ENCODE measurements around the gene DCDC1. TPM values are rescaled to one million over a fixed set of nuclear protein-coding genes. Genes with fewer than 3 reads are reported as not detected.

Gene DCDC1
- total and polyA plus RNA-seq, 9 of the 15 experiments (the other 6 are each of a cell fraction or from before 2014, with no cell fraction given), result 0.05 to 0.18 (median 0.08) TPM; not detected in 3

DNA sequence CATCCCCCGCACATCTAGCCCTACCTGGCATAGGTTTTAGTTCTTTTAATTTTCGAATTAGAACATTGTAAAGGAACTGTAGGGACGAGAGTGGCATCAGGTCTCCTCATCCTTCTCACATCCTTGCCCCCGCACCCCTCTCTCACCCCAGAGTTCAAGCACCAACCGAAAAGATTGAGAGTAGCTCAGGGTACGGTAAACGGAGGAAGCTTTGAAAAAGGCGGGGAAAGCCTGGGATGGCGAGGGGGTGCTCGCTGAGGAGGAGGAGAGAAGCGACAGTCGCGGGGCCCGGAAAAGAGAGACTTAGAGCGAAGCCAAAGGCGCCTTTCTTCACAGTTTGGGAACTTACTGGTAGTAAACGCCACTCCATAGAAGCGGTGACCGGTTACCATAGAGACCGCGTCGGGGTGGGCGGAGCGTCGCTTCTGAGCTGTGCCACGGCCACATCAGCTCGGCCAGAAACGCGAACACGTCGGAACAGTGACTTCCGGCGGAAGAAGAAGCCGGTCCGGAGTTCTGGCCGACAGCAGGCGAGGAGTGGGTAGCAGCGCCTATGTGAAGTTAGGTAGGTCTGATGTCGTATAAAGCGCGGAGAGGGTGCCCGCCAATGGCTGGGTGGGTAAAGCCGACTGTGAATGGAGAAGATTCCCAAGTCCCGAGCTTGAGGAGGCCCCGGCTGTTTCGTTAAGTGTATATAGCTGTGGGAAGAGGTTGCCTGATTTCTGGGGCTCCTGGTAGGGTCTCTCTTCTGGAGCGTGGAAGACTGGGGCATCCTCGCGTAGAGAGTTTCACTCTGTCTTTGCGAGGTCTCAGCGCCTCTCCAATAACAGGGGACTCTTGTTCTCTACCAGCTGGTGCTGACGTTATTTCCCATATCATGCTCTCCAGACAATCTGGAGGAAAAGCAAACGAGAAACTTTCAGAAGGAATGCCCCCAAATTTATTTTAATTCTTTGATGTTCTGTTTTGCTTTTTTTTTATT lies at the start of gene DCDC1, which contains the start of gene DNAJC24 (continued):
- TF ChIP-seq ETV6 (IDR thresholded peaks at IDR 0.05; ENCODE audit: borderline replicate concordance in 1 of 2, low read depth in 2 of 2, low read length in 1 of 2), result no peak
- TF ChIP-seq ETV6 (CRISPR knock-in tag; IDR thresholded peaks at IDR 0.05; ENCODE audit: borderline replicate concordance), result no peak
- TF ChIP-seq CREM (IDR thresholded peaks at IDR 0.05; ENCODE audit: low read depth), result peak; percentile 93
- TF ChIP-seq NR2C1 (IDR thresholded peaks at IDR 0.05), result no peak; the same call in 1 of the 2 replicates
- TF ChIP-seq NR2C1 (tag; IDR thresholded peaks at IDR 0.05), result 0 out of 2 replicates have a peak, but pooled peaks have one; percentile 44
- TF ChIP-seq, protein P1, sequence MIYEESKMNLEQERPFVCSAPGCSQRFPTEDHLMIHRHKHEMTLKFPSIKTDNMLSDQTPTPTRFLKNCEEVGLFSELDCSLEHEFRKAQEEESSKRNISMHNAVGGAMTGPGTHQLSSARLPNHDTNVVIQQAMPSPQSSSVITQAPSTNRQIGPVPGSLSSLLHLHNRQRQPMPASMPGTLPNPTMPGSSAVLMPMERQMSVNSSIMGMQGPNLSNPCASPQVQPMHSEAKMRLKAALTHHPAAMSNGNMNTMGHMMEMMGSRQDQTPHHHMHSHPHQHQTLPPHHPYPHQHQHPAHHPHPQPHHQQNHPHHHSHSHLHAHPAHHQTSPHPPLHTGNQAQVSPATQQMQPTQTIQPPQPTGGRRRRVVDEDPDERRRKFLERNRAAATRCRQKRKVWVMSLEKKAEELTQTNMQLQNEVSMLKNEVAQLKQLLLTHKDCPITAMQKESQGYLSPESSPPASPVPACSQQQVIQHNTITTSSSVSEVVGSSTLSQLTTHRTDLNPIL (CRISPR knock-in tag; IDR thresholded peaks at IDR 0.05), result no peak
- TF ChIP-seq KDM2B (CRISPR knock-in tag; IDR thresholded peaks at IDR 0.05), result no peak
- TF ChIP-seq ZBED1 (IDR thresholded peaks at IDR 0.05), result no peak
- TF ChIP-seq SRSF1 (IDR thresholded peaks at IDR 0.05; ENCODE audit: low read depth, low read length), result no peak
- TF ChIP-seq, protein P2, sequence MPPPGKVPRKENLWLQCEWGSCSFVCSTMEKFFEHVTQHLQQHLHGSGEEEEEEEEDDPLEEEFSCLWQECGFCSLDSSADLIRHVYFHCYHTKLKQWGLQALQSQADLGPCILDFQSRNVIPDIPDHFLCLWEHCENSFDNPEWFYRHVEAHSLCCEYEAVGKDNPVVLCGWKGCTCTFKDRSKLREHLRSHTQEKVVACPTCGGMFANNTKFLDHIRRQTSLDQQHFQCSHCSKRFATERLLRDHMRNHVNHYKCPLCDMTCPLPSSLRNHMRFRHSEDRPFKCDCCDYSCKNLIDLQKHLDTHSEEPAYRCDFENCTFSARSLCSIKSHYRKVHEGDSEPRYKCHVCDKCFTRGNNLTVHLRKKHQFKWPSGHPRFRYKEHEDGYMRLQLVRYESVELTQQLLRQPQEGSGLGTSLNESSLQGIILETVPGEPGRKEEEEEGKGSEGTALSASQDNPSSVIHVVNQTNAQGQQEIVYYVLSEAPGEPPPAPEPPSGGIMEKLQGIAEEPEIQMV (tag; conservative IDR thresholded peaks at IDR 0.05; ENCODE audit: low read depth), result no peak
- TF ChIP-seq, protein P3, sequence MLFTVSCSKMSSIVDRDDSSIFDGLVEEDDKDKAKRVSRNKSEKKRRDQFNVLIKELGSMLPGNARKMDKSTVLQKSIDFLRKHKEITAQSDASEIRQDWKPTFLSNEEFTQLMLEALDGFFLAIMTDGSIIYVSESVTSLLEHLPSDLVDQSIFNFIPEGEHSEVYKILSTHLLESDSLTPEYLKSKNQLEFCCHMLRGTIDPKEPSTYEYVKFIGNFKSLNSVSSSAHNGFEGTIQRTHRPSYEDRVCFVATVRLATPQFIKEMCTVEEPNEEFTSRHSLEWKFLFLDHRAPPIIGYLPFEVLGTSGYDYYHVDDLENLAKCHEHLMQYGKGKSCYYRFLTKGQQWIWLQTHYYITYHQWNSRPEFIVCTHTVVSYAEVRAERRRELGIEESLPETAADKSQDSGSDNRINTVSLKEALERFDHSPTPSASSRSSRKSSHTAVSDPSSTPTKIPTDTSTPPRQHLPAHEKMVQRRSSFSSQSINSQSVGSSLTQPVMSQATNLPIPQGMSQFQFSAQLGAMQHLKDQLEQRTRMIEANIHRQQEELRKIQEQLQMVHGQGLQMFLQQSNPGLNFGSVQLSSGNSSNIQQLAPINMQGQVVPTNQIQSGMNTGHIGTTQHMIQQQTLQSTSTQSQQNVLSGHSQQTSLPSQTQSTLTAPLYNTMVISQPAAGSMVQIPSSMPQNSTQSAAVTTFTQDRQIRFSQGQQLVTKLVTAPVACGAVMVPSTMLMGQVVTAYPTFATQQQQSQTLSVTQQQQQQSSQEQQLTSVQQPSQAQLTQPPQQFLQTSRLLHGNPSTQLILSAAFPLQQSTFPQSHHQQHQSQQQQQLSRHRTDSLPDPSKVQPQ (CRISPR knock-in tag; IDR thresholded peaks at IDR 0.05; ENCODE audit: borderline replicate concordance), result no peak
- TF ChIP-seq ZNF23 (CRISPR knock-in tag; IDR thresholded peaks at IDR 0.05), result no peak
- TF ChIP-seq RFX7 (CRISPR knock-in tag; IDR thresholded peaks at IDR 0.05), result no peak
- TF ChIP-seq SREBF1 (IDR thresholded peaks at IDR 0.05; ENCODE audit: borderline replicate concordance, low read depth, low read length), result no peak
- 0 out of 2 replicates have a peak, but pooled peaks have one; percentile 52 for TF ChIP-seq ZNF766 (CRISPR knock-in tag; conservative IDR thresholded peaks at IDR 0.05)
- no peak for TF ChIP-seq KLF10 (CRISPR knock-in tag; IDR thresholded peaks at IDR 0.05)
- peak; percentile 71 for TF ChIP-seq HMGN3 (IDR thresholded peaks at IDR 0.05; ENCODE audit: borderline replicate concordance, extremely low read depth, insufficient read length, low read depth, low read length)
- TF ChIP-seq POLR3A (IDR thresholded peaks at IDR 0.05; ENCODE audit: borderline replicate concordance, extremely low read depth, insufficient read depth, insufficient read length), result no peak
- TF ChIP-seq, protein P4, sequence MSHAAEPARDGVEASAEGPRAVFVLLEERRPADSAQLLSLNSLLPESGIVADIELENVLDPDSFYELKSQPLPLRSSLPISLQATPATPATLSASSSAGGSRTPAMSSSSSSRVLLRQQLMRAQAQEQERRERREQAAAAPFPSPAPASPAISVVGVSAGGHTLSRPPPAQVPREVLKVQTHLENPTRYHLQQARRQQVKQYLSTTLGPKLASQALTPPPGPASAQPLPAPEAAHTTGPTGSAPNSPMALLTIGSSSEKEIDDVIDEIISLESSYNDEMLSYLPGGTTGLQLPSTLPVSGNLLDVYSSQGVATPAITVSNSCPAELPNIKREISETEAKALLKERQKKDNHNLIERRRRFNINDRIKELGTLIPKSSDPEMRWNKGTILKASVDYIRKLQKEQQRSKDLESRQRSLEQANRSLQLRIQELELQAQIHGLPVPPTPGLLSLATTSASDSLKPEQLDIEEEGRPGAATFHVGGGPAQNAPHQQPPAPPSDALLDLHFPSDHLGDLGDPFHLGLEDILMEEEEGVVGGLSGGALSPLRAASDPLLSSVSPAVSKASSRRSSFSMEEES (CRISPR knock-in tag; IDR thresholded peaks at IDR 0.05), result no peak
- no peak for TF ChIP-seq HOXB6 (CRISPR knock-in tag; IDR thresholded peaks at IDR 0.05; ENCODE audit: borderline replicate concordance)

Data from K562 (cell line).